ENCODE measurements around the gene ATXN7L3.

The ATXN7L3 gene

GRCh38 chr17:44221862-44222111 lies 22.1 kb upstream of the ATXN7L3 start:
- H3K27ac ChIP-seq (ENCODE audit: low read length), result peak overlapping the region; percentile 65; the same call in 1 of the 2 replicates
- no peaks in the 10 kb centered on the region for H4K20me1 ChIP-seq (ENCODE audit: insufficient read depth, low read length)
- H3K36me3 ChIP-seq (replicated peaks; ENCODE audit: insufficient read depth, low read length), result no peaks in the 10 kb centered on the region
- H3F3A ChIP-seq (ENCODE audit: insufficient read depth, low read length), result peaks cover 29% of the 10 kb centered on the region; the same call in 1 of the 2 replicates
- H3K27me3 ChIP-seq (replicated peaks; ENCODE audit: insufficient read depth, low read length), result no peaks in the 10 kb centered on the region
- DNase-seq, result no peak
- H3K79me2 ChIP-seq (ENCODE audit: low read length), result peaks cover 34% of the 10 kb centered on the region
- H3K4me1 ChIP-seq (ENCODE audit: low read length), result peaks cover 5% of the 10 kb centered on the region
- H3K4me3 ChIP-seq (ENCODE audit: low read length), result peak overlapping the region; percentile 86
- peak overlapping the region; percentile 91 for H2AFZ ChIP-seq (ENCODE audit: low read length)
- TF ChIP-seq, protein P1, sequence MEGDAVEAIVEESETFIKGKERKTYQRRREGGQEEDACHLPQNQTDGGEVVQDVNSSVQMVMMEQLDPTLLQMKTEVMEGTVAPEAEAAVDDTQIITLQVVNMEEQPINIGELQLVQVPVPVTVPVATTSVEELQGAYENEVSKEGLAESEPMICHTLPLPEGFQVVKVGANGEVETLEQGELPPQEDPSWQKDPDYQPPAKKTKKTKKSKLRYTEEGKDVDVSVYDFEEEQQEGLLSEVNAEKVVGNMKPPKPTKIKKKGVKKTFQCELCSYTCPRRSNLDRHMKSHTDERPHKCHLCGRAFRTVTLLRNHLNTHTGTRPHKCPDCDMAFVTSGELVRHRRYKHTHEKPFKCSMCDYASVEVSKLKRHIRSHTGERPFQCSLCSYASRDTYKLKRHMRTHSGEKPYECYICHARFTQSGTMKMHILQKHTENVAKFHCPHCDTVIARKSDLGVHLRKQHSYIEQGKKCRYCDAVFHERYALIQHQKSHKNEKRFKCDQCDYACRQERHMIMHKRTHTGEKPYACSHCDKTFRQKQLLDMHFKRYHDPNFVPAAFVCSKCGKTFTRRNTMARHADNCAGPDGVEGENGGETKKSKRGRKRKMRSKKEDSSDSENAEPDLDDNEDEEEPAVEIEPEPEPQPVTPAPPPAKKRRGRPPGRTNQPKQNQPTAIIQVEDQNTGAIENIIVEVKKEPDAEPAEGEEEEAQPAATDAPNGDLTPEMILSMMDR (IDR thresholded peaks at IDR 0.05; ENCODE audit: low read length), result no peak
- no peak for TF ChIP-seq EZH2 (optimal IDR thresholded peaks at IDR 0.05; ENCODE audit: low read depth, low read length)
- no peak for TF ChIP-seq EZH2phosphoT487 (IDR thresholded peaks at IDR 0.05; ENCODE audit: low read length)
- peak overlapping the region; percentile 99 for H3K4me2 ChIP-seq (ENCODE audit: low read depth, low read length)
- H3K9me3 ChIP-seq (replicated peaks; ENCODE audit: insufficient read depth, low read length), result no peaks in the 10 kb centered on the region
- peak overlapping the region; percentile 72 for H3K9ac ChIP-seq (ENCODE audit: low read length)
- H3K9me2 ChIP-seq (replicated peaks; ENCODE audit: insufficient read depth, low read length), result no peaks in the 10 kb centered on the region

DNA sequence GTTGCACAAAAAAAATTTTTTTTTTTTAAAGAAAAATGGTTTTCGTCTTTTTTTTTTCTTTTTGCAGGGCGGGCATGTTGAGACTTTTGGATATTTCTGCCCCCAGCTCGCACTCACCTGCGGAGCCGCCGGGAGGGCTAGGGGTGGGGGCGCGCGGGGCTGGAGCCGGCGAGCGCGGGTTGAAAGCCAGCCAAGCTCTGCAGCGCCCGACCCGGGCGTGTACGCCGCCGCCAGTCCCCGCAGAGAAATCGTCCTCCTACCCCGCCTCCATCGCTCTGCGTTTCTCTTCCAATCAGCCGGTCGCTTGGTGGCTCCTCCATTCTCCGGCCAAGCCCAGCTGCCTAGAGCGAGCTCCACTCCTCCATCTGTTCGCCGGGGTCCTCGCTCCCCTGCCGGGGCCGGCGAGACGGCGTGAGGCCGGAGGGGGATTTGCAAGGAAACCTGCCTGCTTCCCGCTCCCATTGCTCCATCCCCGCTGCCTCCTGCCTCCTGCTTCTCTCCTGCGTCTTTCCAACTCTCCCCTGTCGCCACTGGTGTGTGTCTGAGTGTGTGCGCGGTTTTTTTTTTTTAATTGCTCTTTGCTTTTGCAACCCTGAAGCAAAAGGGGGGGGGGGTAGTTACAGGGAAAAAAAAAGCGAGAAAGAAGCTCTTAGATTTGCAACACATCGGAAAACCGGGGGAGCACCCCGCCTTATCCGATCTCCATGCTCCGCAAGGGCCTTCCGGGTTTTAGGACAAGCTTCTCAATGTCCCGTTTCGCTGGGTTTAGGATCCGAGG lies 21.6 kb upstream of the ATXN7L3 start:
- H3K9ac ChIP-seq (ENCODE audit: low read length), result peak overlapping the region; percentile 72
- H3K9me3 ChIP-seq (replicated peaks; ENCODE audit: insufficient read depth, low read length), result no peaks in the 10 kb centered on the region
- peaks cover 29% of the 10 kb centered on the region; the same call in 1 of the 2 replicates for H3F3A ChIP-seq (ENCODE audit: insufficient read depth, low read length)
- H3K4me3 ChIP-seq (ENCODE audit: low read length), result peak overlapping the region; percentile 86
- TF ChIP-seq, protein P1 (IDR thresholded peaks at IDR 0.05; ENCODE audit: low read length), result no peak
- peaks cover 10% of the 10 kb centered on the region for H3K4me1 ChIP-seq (ENCODE audit: low read length)
- peak overlapping the region; percentile 99 for H3K4me2 ChIP-seq (ENCODE audit: low read depth, low read length)
- H3K27me3 ChIP-seq (replicated peaks; ENCODE audit: insufficient read depth, low read length), result no peaks in the 10 kb centered on the region
- H4K20me1 ChIP-seq (ENCODE audit: insufficient read depth, low read length), result no peaks in the 10 kb centered on the region
- H3K27ac ChIP-seq (ENCODE audit: low read length), result peak overlapping the region; percentile 65; the same call in 1 of the 2 replicates
- no peaks in the 10 kb centered on the region for H3K9me2 ChIP-seq (replicated peaks; ENCODE audit: insufficient read depth, low read length)
- DNase-seq, result peak; percentile 74
- H3K79me2 ChIP-seq (ENCODE audit: low read length), result peaks cover 39% of the 10 kb centered on the region
- peak overlapping the region; percentile 91 for H2AFZ ChIP-seq (ENCODE audit: low read length)
- 0 out of 2 replicates have a peak, but pooled peaks cover 2% of the 10 kb centered on the region for H3K36me3 ChIP-seq (replicated peaks; ENCODE audit: insufficient read depth, low read length)

GRCh38 chr17:44220213-44221083 lies 20.8 kb upstream of the ATXN7L3 start:
- Histone ChIP-seq H3F3A (ENCODE audit: insufficient read depth, low read length) (peaks cover 29% of the 10 kb centered on the region; the same call in 1 of the 2 replicates), H3K9me2 (replicated peaks; ENCODE audit: insufficient read depth, low read length) (no peaks in the 10 kb centered on the region), H3K4me3 (ENCODE audit: low read length) (peak overlapping the region; percentile 96), H4K20me1 (ENCODE audit: insufficient read depth, low read length) (no peaks in the 10 kb centered on the region), H3K4me1 (ENCODE audit: low read length) (peaks cover 18% of the 10 kb centered on the region), H3K36me3 (replicated peaks; ENCODE audit: insufficient read depth, low read length) (peaks cover 10% of the 10 kb centered on the region), H2AFZ (ENCODE audit: low read length) (peak overlapping the region; percentile 54; the same call in 1 of the 2 replicates), H3K79me2 (ENCODE audit: low read length) (peaks cover 48% of the 10 kb centered on the region), H3K27ac (ENCODE audit: low read length) (peak overlapping the region; percentile 80), H3K4me2 (ENCODE audit: low read depth, low read length) (peak overlapping the region; percentile 99), H3K9ac (ENCODE audit: low read length) (peak overlapping the region; percentile 97), H3K27me3 (replicated peaks; ENCODE audit: insufficient read depth, low read length) (no peaks in the 10 kb centered on the region), H3K9me3 (replicated peaks; ENCODE audit: insufficient read depth, low read length) (no peaks in the 10 kb centered on the region)
- TF ChIP-seq EZH2phosphoT487 (IDR thresholded peaks at IDR 0.05; ENCODE audit: low read length) (no peak), EZH2 (optimal IDR thresholded peaks at IDR 0.05; ENCODE audit: low read depth, low read length) (no peak)
- TF ChIP-seq, protein P1 (IDR thresholded peaks at IDR 0.05; ENCODE audit: low read length), result no peak
- peak; percentile 60 for DNase-seq

All from MM.1S (cell line).